D721Med (cell line): ENCODE measurements around the gene ZEB1.
"Not testable (repeated sequence)": the region's sequence is repeated elsewhere in the genome, so short reads cannot be mapped to it uniquely, and the experiment has no call there.

Experiments used
- DNase-seq: peaks from one replicate; pipeline ENCODE4 v3.0.0; 2011; ENCODE audit warnings: low spot score; ENCODE audit not compliant: insufficient read length
- FAIRE-seq: peaks from 2 replicates; lab custom pipeline; 2011; peaks lifted over from hg19 to GRCh38; lab: Jason Lieb, UNC
- TF ChIP-seq, protein P1 (sequence below): IDR thresholded peaks from 2 replicates; pipeline ENCODE4 v1.5.1; 2012; ENCODE audit warnings: mild to moderate bottlenecking, control low read depth; ENCODE audit not compliant: insufficient read depth; ENCODE audit errors: missing control alignments

The ZEB1 gene

DNA sequence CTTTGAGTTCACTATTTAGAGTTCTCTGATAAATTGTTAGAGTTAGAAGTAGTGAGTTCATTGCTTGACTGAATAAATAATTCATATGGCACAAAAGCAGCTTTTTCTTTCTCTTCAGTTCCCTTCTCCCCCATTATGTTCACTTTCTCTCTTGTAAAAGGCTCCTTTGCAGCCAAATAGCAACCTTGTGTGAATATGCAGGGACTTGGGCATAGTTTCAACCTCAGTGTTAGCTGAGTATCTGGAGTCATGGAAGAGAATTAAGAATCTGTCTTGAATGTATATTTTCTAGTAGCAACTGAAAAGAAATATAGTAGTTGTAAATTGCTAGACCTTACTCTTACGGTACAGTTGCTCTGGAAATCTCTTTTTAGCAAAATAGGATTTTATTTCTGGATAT, 31.9 kb downstream of the ZEB1 start:
- DNase-seq (no peak), FAIRE-seq (no peak)
- TF ChIP-seq, protein P1, sequence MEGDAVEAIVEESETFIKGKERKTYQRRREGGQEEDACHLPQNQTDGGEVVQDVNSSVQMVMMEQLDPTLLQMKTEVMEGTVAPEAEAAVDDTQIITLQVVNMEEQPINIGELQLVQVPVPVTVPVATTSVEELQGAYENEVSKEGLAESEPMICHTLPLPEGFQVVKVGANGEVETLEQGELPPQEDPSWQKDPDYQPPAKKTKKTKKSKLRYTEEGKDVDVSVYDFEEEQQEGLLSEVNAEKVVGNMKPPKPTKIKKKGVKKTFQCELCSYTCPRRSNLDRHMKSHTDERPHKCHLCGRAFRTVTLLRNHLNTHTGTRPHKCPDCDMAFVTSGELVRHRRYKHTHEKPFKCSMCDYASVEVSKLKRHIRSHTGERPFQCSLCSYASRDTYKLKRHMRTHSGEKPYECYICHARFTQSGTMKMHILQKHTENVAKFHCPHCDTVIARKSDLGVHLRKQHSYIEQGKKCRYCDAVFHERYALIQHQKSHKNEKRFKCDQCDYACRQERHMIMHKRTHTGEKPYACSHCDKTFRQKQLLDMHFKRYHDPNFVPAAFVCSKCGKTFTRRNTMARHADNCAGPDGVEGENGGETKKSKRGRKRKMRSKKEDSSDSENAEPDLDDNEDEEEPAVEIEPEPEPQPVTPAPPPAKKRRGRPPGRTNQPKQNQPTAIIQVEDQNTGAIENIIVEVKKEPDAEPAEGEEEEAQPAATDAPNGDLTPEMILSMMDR: no peak

DNA sequence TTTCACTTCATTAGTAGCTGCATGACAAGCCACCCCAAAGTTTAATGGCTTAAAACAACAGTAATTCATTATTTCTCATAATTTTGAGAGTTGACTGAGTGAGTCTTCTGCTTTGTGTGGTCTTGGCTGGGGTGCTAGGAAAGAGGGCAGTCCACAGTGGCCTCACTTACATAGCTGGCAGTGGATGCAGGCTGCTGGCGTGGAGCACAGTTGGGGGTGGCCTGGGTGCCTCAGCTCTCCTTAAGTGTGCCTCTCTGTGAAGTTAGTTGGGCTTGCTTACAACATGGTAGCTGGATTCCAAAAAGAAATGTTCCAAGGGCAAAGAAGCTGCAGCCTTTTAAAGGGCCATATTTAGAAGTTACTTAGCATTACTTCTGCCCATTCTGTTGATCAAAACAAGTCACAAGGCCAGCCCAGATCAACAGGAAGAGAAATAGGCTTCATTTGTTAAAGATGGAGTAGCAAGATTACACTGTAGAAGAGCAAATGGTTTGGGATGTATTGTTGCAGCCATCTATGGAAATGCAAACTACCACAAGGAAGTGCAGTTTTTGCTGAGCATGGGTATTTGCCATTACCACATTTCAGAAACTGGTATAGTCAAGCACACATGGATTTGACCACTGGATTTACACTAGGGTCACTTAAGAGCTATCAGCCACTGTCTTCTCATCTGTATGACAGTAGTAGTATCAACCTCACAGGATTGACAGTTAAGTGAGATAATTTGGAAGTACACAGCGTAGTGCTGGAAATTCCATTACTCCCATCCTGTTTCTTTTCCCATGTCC, 33.6 kb downstream of the ZEB1 start:
- no peak for DNase-seq
- TF ChIP-seq, protein P1: no peak
- no peak for FAIRE-seq

DNA sequence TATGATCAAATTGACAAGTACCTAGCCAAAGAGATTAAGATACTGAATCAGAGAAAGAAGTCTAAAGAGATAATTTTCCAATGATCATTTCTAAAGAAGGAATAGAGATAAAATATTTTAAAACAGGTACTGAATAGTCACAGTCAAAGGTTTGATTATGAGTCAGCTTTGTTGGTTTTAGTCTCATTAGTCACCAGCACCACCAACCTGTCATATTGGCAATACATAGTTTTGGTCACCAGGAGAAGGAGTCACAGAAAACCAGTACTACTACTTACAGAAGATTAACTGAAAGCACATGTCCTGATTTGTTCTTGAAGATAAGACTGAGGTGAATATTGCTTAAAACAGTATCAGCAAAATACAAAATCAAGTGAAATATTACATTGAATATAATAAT, 34.6 kb downstream of the ZEB1 start:
- DNase-seq: no peak
- FAIRE-seq: no peak
- TF ChIP-seq, protein P1: peak; percentile 17

DNA sequence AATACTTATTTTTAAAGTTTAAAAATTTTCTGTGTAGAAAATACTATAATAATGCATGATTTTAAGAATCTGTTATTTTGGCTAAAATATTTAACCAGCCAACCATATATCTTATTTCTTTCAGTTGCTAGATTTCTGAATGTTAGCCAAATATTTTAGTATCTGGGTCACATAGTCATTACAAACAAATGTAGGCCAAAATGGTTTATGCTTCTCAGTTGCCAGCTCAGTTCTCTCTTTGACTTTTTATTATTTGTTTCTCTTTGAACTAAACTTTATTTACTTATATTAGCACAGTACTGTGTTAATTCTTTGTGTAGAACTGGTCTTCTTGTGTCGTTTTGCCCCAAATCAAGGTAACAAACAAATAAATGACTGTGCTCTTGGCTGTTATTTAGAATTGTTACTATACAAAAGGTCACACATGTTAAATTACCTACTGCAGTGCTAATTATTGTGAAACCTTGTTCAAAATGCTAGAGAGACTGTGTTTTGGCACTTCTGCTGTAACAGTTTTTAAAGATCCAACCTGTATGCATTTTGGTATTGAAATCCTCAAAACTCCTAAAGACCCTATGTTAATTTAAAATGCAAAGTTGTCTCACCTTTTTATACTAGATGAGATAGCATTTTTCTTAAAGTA, 39.8 kb downstream of the ZEB1 start:
- TF ChIP-seq, protein P1: no peak
- DNase-seq: no peak
- FAIRE-seq: no peak

DNA sequence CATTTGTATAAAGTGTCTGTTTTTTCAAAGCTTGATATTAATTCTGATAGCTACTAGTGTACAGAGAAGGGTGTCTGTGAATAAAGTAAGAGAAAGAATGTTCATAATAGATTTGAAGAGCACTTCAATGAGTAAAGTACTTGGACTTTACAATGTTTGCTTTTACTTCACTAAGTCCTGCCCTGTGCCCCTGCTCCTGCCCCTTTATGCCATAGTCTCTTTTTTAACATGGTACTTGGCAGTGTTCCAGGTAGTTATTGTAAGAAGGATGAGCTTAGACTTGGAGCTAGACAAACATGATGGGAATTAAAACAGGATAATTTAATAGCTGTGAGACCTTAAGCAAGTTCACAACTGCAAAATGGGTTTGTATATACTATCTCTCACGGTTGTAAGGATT, 41.0 kb downstream of the ZEB1 start:
- FAIRE-seq (peak; percentile 60), DNase-seq (no peak)
- TF ChIP-seq, protein P1: no peak

DNA sequence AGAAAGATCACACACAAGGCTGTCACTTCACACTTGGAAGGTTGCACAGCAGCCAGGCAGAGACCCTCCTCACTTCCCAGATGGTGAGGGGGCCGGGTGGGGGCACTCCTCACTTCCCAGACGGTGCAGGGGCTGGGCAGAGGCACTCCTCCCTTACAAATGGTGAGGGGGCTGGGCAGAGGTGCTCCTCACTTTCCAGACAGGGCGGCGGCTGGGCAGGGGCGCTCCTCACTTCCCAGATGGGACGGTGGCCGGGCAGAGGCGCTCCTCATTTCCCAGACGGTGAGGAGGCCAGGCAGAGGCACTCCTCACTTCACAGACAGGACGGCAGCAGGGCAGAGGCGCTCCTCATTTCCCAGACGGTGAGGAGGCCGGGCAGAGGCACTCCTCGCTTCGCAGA, 42.5 kb downstream of the ZEB1 start:
- not testable (repeated sequence) for DNase-seq, FAIRE-seq

DNA sequence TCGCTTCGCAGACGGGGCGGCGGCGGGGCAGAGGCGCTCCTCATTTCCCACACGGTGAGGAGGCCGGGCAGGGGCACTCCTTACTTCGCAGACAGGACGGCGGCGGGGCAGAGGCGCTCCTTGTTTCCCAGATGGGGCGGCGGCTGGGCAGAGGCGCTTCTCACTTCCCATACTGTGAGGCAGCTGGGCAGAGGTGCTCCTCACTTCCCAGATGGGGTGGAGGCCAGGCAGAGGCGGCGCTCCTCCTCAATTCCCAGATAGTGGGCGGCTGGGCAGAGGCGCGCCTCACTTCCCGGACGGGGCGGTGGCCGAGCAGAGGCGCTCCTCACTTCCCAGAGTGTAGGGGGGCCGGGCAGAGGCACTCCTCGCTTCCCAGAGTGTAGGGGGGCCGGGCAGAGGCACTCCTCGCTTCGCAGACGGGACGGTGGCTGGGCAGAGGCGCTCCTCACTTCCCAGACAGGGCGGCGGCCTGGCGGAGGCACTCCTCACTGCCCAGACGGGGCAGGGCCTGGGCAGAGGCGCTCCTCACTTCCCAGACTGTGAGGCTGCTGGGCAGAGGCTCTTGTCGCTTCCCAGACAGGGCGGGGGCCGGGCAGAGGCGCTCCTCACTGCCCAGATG, 43.1 kb downstream of the ZEB1 start:
- FAIRE-seq (no peak), DNase-seq (no peak)
- TF ChIP-seq, protein P1: no peak

DNA sequence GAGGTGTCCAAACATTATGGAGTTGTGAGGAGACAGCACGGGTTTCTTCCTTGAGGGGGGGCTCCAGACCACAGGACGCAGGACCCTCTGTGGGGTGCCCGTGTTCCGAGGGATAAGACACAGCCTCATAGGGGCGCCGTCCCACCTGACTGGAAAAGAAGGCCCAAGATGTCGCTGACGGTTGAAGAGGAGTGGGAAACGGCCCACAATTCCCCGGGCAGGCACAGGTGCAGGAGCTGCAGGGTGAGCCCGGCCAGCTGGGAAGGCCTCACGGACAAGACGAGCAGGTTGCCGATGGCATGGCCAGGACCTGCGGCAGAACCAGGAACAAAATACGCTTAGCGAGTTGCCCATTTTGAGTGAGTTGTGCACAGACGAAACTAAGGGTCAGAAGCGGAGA, 44.7 kb downstream of the ZEB1 start:
- not testable (repeated sequence) for DNase-seq, FAIRE-seq

DNA sequence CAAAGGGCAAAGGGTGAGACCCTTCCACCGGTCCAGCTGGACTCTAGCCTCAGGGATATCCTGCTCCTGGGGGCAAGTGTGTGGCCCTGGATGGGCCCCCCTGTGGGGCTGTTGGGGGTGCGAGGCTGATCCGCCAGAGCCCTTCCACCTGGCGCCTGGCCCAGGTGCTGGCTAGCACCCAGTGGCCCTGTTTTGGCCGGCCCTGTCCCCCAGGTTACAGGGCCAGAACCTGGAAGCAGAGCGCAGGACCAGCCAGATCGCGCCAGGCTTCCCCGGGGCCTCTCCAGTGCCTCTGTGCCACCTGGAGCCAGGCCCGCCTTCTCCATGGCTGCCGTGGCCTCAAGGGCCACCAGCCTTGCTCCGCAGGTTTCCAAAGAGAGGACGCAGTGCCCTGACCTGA, 45.2 kb downstream of the ZEB1 start:
- DNase-seq, FAIRE-seq: not testable (repeated sequence)
